ENCODE results near the gene CFD.

The CFD gene

GRCh38 chr19:902446-903226 lies 43.2 kb downstream of the CFD start:
- no peak for DNase-seq
- Mint-ChIP-seq H3K9me3 (no peaks in the 10 kb centered on the region), H3K4me3 (no peak overlapping the region), H3K4me1 (peaks cover 23 to 36% of the 10 kb centered on the region in 2 donors), H3K27me3 (no peaks in the 10 kb centered on the region), H3K27ac (no peak overlapping the region), H3K36me3 (peaks cover 19 to 42% of the 10 kb centered on the region in 2 donors)
- ATAC-seq (replicated peaks), result no peak

GRCh38 chr19:903266-903797 lies 43.9 kb downstream of the CFD start:
- no peak overlapping the region for H3K4me3 Mint-ChIP-seq
- peaks cover 16 to 39% of the 10 kb centered on the region in 2 donors for H3K36me3 Mint-ChIP-seq
- ATAC-seq (replicated peaks), result no peak
- DNase-seq, result no peak
- no peaks in the 10 kb centered on the region for H3K9me3 Mint-ChIP-seq
- peaks cover 24 to 43% of the 10 kb centered on the region in 2 donors for H3K4me1 Mint-ChIP-seq
- H3K27ac Mint-ChIP-seq, result no peak overlapping the region
- no peaks in the 10 kb centered on the region for H3K27me3 Mint-ChIP-seq

GRCh38 chr19:904545-904944 lies 45.1 kb downstream of the CFD start:
- Mint-ChIP-seq H3K4me3 (no peak overlapping the region), H3K4me1 (peaks cover 32 to 55% of the 10 kb centered on the region in 2 donors), H3K27me3 (no peaks in the 10 kb centered on the region), H3K36me3 (peaks cover 14 to 39% of the 10 kb centered on the region in 2 donors), H3K9me3 (no peaks in the 10 kb centered on the region), H3K27ac (no peak overlapping the region)
- no peak for DNase-seq
- no peak for ATAC-seq (replicated peaks)

GRCh38 chr19:906480-906879 lies 47.0 kb downstream of the CFD start:
- Mint-ChIP-seq H3K9me3 (no peaks in the 10 kb centered on the region), H3K4me3 (peak overlapping the region; percentile 29 to 43), H3K27me3 (no peaks in the 10 kb centered on the region), H3K27ac (peak overlapping the region; percentile 99), H3K4me1 (peaks cover 31 to 60% of the 10 kb centered on the region in 2 donors), H3K36me3 (peaks cover 11 to 32% of the 10 kb centered on the region in 2 donors)
- peak; percentile 5 to 15 for ATAC-seq (replicated peaks)
- no peak for DNase-seq

- H3K27ac Mint-ChIP-seq, result peak overlapping the region; percentile 99
- peaks cover 31 to 60% of the 10 kb centered on the region in 2 donors for H3K4me1 Mint-ChIP-seq
- DNase-seq, result peak; percentile 63
- H3K9me3 Mint-ChIP-seq, result no peaks in the 10 kb centered on the region
- H3K4me3 Mint-ChIP-seq, result peak overlapping the region; percentile 25 to 29
- peaks cover 11 to 29% of the 10 kb centered on the region in 2 donors for H3K36me3 Mint-ChIP-seq
- no peaks in the 10 kb centered on the region for H3K27me3 Mint-ChIP-seq
- peak; percentile 58 to 63 for ATAC-seq (replicated peaks)
Observed at GRCh38 chr19:907183-907853, 47.9 kb downstream of the CFD start.

GRCh38 chr19:911197-912033 lies 52.0 kb downstream of the CFD start:
- Mint-ChIP-seq H3K4me3 (peak overlapping the region; percentile 68 to 69), H3K4me1 (peaks cover 25 to 50% of the 10 kb centered on the region in 2 donors), H3K36me3 (peaks cover 5 to 16% of the 10 kb centered on the region in 2 donors), H3K9me3 (no peaks in the 10 kb centered on the region), H3K27ac (peak overlapping the region; percentile 31), H3K27me3 (peaks cover 0 to 6% of the 10 kb centered on the region in 2 donors)
- DNase-seq, result no peak
- ATAC-seq (replicated peaks), result no peak

GRCh38 chr19:912181-913079 lies 53.0 kb downstream of the CFD start:
- DNase-seq (no peak), ATAC-seq (replicated peaks) (no peak)
- peaks cover 0 to 12% of the 10 kb centered on the region in 2 donors for H3K27me3 Mint-ChIP-seq
- H3K36me3 Mint-ChIP-seq, result peaks cover 3 to 14% of the 10 kb centered on the region in 2 donors
- peaks cover 16 to 40% of the 10 kb centered on the region in 2 donors for H3K4me1 Mint-ChIP-seq
- peak overlapping the region; percentile 91 to 92 for H3K4me3 Mint-ChIP-seq
- no peaks in the 10 kb centered on the region for H3K9me3 Mint-ChIP-seq
- H3K27ac Mint-ChIP-seq, result peak overlapping the region; percentile 97

Data from stimulated activated naive B cell treated with anti-CD40 and anti-IgM and Interleukin-4, amounts not matched to agents 10 μg/mL and 1 μg/mL and 100 μg/mL, for 72 hours (primary cell).